ENCODE data around the gene ALDOB.

GRCh38 chr9:101415578-101415977 is 20.0 kb downstream of the ALDOB start:
- TF ChIP-seq CTCF (IDR thresholded peaks at IDR 0.05) (no peak), POLR2A (IDR thresholded peaks at IDR 0.05) (no peak)

Data from esophagus squamous epithelium (tissue), 4 donors.